ENCODE data around the gene PPCDC.
A peak's percentile ranks its signal among the peaks of the same experiment; 100 is the strongest.

Gene PPCDC

GRCh38 chr15:75045332-75046015, 22.1 kb downstream of the PPCDC start:
- no peak for DNase-seq

DNA sequence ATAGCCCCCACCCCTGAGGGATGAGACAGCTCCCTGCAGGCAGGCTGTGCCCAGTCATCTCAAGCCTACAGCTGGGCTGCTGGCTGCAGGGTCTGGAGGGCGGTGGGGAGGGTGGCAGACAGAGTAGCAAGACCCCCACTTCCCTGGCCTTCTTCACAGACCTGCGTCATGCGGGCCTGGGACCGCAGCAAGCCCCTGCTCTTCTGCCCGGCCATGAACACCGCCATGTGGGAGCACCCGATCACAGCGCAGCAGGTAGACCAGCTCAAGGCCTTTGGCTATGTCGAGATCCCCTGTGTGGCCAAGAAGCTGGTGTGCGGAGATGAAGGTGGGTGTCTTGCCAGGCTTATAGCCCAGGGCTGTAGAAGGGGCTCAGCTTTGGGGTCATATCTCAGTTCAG, 25.0 kb downstream of the PPCDC start:
- no peak for DNase-seq

DNA sequence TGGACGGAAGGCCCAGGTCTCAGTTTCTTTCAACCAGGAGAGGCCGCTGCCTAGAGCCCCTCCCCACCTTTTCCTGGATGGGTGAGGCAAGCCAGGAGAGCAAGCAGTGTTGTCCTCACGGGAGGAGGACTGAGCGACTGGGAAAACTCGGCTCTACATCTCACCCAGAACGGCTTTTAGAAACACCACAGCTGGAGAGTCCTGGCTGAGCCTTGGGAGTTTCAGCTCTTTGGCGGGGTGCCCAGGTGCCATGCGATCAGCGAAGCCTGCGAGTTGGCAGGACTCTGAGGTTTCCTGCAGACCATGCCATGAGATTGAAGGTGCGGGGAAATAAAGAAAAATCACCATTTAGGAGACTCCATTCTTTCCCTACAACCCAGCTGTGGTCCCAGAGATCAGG, 26.0 kb downstream of the PPCDC start:
- DNase-seq = no peak

DNA sequence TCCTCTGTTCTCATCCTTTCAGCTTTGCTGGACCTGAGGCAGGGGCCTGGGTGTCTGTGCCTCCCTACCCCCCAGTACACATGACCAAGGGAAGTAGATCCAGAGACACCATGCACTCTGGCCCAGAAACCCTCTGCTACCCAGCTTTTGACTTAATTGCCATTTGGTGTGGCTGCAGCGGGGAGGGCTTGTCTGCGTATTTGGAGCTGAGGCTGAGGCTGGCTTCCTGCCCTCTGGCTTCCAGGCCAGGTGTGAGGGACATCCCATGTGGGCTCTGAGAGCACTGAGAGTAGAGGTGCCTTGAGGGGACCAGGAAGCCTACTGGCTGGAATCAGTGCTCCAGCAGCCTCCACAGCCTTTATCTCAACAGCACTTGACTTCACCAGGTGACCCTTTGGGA, 26.9 kb downstream of the PPCDC start:
- no peak for DNase-seq

DNA sequence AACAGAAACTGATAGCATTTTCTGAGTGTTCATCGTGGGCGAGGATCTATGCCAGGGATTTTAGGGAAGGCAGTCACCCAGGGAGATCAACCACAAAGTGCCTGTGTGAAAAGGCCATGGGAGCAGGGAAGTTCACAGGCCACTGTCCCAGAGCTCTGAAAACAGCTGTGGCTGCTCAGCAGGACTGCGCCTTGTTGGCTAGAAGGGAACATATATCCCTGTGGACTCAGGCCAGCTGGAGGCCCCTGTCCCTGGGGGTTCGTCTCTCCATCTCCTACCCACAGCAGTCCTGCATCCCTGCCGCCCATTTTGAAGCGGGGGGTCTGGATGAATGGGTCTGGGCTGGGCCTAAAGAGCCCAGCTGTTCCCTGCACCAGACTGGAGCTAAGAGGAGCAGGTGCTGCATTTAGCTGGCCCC, 27.8 kb downstream of the PPCDC start:
- peak; percentile 70 for DNase-seq

- DNase-seq = no peak
Measured at GRCh38 chr15:75051711-75052110, 28.3 kb downstream of the PPCDC start.

GRCh38 chr15:75052972-75053747, 29.8 kb downstream of the PPCDC start:
- DNase-seq = no peak

DNA sequence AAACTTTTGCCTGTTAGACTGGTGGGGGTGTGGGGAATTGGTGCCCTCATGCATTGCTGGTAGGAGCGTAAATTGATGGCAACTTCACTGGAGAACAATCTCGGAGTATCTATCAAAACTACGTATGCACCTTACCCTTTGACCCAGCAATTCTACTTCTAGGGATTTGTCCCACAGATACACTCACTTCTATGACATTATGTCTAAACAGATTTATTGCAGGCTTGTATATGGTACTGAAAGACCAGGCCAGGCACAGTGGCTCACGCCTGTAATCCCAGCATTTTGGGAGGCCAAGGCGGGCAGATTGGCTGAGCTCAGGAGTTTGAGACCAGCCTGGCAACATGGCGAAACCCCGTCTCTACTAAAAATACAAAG, 30.3 kb downstream of the PPCDC start:
- no peak for DNase-seq

DNA sequence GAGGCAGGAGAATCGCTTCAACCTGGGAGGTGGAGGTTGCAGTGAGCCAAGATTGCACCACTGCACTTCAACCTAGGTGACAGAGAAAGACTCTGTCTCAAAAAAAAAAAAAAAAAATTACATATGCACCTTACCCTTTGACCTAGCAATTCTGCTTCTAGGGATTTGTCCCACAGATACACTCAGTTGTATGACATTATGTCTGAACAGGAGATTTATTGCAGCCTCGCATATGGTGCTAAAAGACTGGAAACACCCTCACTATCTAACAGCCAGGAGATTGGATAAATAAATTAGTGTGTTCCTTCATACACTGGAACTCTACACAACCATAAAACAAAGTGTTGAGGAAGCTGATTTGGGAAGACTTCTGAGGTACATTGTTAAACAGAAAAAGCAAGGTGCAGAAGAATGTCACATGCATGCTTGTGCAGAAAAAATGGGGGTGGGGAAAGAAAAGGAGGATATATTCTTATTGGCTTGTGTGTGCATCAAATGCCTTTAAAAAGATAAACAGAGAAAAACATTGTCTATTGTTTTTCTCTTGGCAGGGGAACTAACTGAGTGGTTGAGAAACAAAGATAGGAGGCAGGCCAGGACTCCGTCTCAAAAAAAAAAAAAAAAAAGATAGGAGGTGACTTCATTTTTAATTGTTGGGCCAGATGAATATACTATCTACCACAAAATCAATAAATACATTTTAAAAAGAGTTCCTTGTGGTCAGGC, 30.9 kb downstream of the PPCDC start:
- no peak for DNase-seq

GRCh38 chr15:75056036-75056435, 32.6 kb downstream of the PPCDC start:
- DNase-seq = no peak

GRCh38 chr15:75058127-75058905, 34.9 kb downstream of the PPCDC start:
- DNase-seq = no peak

GRCh38 chr15:75059607-75060006, 36.2 kb downstream of the PPCDC start:
- no peak for DNase-seq

GRCh38 chr15:75061272-75061671, 37.9 kb downstream of the PPCDC start:
- peak; percentile 58 for DNase-seq

DNA sequence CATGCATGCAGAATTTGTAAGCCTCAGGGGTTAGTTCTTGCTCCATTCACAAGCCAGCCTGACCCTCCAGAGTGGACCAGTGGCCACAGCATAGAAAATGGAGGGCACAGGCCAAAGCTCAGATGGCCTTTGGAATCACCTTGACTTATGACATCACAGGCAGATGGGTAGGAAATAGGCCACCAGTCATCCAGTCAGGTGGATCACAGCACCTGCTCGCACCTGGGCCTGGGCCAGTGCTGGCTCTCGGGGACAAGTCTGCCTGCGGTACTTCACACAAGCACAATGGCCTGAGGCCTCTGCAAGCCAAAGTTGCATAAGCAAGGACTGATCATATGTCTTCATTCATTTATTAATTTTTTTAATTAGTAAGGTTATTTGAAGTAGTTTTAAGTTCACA, 39.3 kb downstream of the PPCDC start:
- no peak for DNase-seq

DNA sequence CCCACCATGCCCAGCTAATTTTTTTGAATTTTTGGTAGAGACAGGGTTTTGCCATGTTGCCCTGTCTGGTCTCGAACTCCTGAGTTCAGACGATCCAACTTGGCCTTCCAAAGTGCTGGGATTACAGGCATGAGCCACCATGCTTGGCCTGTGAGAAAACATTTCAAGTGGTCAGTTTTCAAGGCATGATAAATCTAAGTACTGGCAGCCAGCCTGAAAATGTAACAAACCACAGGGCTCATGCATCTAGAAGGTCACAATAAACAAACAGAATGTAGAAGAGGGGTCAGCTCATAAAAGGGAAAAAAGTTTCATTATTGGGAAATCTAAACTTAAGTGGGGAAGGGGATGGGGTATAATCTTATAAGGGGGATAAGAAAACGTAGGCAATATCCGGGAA, 39.9 kb downstream of the PPCDC start:
- no peak for DNase-seq

DNA sequence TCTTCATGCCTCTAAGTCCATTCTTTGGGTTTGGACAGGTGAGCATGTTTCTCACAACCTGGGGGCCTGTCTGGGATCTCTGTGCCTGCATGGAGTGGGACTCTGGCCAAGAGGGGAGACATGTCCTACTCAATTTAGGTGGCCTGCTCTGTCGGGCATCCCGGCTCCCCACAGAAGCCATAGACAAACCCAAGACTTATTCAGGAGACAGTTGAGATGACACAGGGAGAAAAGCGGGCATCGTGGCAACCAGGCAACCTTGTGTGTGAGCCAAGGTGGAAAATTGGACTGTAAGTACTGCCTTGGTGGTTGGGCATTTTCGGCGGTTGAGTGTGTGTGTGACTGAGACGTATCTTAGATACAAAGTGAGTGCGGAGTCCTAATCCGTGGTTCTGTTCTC, 40.5 kb downstream of the PPCDC start:
- DNase-seq = no peak

DNA sequence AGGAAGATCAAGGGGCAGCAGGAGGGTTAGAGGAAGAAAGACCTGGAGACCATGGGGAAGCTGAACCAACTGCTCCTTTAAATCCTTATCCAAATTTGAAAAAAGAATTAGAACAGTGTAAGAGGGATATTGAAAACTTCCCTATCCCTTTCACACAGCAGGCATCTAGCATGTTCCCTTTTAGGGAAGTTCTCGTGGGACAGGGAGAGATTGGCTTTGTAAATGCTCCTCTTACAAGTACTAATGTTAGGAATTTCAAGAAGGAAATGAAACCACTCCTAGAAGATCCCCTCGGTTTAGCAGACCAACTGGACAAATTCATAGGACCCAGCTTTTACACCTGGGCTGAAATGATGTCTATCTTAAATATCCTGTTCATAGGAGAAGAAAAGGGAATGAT, 41.5 kb downstream of the PPCDC start:
- DNase-seq = peak; percentile 63

- no peak for DNase-seq
Measured at GRCh38 chr15:75065467-75065850, 42.1 kb downstream of the PPCDC start.

DNA sequence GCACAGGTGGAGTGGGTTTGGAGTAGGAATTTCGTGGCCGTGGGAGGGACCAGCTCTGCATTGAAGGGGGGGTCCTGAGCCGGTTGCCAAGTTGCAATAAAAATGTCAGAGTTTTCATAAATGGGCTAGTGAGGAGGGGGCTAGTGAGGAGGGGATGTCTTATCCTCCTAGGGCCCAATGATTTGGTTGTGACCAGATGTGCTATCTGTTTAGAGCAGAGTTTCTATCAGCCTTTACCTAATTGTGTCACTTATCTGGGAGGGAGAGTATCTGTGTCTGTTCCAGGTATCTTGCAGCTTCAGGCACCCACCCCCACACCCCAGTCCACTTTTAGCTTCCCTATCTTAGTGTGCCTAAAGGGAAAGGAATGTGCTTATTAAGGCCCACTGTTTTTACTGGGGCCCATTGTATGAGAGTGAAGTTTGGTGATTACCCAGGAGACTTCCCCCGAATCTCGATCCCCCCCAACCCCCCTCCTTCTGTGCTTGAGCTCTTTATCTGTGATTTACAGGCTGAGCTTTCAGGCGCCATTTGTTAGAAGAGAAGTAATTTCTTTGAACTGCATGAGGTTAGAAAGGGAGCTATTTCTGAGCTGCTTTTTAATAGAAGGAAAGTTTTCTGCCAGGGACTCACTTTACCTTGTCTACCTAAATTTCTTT, 42.6 kb downstream of the PPCDC start:
- no peak for DNase-seq

DNA sequence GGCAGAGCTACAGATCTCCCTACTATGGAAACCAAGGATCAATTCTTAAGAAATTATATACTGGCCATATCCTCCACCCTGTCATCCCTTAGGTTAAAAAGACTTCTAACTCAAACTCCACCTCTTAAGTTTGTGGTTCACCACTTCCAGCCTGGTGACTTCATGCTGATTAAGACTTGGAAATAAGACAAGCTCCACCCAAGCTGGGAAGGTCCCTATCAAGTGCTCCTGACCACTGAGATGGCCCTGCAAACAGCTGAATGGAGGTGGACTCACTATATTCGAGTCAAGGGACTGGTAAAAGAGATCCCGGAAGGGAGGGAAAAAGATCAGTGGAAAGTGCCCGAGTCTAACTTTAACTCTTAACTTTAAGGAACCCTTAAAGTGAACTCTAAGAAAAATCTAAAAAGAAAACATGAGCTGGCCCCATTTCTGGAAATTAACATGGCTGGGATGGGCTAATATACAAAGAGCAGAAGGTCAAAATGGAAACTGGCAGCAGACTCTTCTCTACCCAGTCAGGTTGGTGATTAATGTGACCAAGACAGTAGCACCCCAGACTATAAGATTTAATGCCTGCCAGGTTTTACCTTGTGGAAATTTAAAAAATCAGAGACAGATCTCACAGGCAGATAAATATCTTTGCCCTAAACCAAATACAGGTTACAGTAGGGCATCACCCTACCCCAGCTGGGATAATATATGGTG, 43.9 kb downstream of the PPCDC start:
- DNase-seq = peak; percentile 89

GRCh38 chr15:75068748-75069147, 45.4 kb downstream of the PPCDC start:
- no peak for DNase-seq

All from suppressor macrophage treated with lipopolysaccharide for 4 hours (primary cell).